Mammary microvascular endothelial cell (primary cell): ENCODE results near the gene CD22. TPM values are rescaled to one million over a fixed set of nuclear protein-coding genes. Genes with fewer than 3 reads are reported as not detected.

ENCODE experiments used
- total RNA-seq: library from RNA; depleted of rRNA; stranded (reverse); fragments of >200 nt; gene quantifications from 2 replicates; pipeline ENCODE4 v1.2.3, GENCODE V29; 2015

CD22 gene
- total RNA-seq = 0.15 and 1.1 TPM in 2 replicates

GRCh38 chr19:35328851-35329285 lies at the start of gene CD22:
Gene CD22 (plus strand): TSS chr19:35329187. CDS start chr19:35332041, 2,854 bp downstream.

GRCh38 chr19:35291916-35292315 lies 37.1 kb upstream of the CD22 start, which contains the start of gene MAG:
Gene MAG (plus strand): TSS chr19:35292161. CDS start chr19:35295409, 3,248 bp downstream.

DNA sequence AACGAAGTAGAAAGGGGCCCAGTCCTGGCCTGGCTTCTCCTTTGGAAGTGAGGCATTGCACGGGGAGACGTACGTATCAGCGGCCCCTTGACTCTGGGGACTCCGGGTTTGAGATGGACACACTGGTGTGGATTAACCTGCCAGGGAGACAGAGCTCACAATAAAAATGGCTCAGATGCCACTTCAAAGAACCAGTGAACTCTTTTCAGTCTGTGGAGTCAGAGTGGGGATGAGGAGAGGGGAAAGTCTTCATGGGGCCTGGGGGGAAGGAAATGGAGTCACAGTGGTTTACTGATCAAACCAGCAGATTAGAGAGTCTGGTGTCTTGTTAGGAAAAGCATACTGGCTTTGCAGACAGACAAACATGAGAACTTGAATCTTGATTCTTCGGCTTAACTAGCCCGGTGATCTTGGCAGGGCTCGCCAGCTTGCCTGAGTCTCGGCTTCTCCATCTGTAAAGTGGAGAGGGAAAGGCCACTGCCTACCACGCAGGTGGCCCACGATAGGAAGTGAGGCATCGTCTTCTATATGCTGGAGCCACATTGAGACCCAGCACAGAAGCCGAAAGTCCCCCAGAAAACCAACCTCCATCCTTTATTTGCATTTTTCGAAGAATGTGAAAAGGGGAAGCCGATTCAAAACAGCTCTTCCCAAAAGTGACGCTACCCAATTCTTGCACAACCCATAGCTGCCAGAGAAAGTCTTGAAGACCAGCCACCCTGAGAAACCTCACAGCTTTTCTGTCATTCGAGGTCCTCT lies 18.4 kb downstream of the CD22 start, which contains the start of gene FFAR1:
Gene FFAR1 (plus strand): TSS at position 732 of the 759 bp plus-strand sequence. CDS start 3,650 bp downstream, outside the sequence.

DNA sequence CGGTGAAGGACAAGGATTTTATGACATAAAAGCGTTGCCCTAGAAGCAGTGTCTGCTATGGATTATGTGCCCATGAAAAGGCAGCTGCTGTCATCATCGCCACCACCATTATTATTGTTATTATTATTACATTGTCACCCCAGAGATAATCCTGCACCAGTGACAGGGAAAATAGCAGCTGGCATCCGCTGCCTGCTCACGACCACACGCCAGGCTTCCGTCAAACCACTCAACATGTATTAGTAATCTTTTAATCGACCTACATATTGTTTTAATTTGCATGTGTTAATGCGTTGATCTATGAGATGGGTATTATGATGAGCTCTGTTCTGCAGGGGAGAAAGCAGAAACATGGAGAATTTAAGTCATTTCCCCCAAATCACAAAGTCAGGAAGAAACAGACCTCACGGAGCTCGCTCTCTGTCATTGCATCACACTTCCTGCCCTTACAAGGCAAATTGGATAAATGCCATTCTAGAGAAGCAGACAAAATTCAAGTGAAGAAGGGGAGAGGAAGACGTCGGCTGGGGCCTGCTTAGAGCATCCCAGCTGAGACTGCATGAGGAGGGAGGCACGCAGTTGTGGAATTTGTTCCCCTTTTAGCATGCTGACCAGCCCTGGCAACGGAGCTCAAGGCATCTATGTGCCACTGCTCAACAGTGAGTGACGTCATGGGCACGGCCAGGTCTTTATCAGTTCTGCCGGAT lies 29.0 kb downstream of the CD22 start, which contains the start of gene FFAR3:
Gene FFAR3 (plus strand): TSS at position 594 of the 707 bp plus-strand sequence. CDS start 431 bp downstream, outside the sequence.

DNA sequence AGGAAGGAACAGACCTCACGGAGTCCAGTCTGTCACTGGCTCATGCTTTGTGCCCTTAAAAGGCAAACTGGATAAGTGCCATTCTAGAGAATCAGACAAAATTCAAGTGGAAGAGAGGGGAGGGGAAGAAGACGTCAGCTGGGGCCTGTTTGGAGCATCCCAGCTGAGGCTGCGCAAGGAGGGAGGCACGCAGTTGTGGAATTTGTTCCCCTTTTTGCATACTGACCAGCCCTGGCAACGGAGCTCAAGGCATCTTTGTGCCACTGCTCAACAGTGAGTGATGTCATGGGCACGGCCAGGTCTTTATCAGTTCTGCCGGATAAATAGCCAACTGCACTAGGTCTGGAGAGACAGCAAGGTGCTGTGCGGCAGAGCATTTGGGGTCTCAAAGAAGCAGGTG lies 41.7 kb downstream of the CD22 start, which contains the start of gene GPR42:
Gene GPR42 (plus strand): TSS at position 347 of the 400 bp plus-strand sequence. CDS start 292 bp downstream, outside the sequence.

Other genes with a start within 250 kb of the CD22 start
- gene FXYD3, start 213.4 kb upstream of the CD22 start, total RNA-seq = not detected in 2 replicates
- gene LGI4, start 194.1 kb upstream of the CD22 start, total RNA-seq = not detected in 2 replicates
- gene FXYD1, start 190.4 kb upstream of the CD22 start, total RNA-seq = not detected in 2 replicates
- not detected in 2 replicates for gene FXYD7, start 185.9 kb upstream of the CD22 start, total RNA-seq
- gene FXYD5, start 174.5 kb upstream of the CD22 start, total RNA-seq = 257 and 258 TPM in 2 replicates
- gene FAM187B, start 100.4 kb upstream of the CD22 start, total RNA-seq = not detected in 2 replicates
- gene LSR, start 80.2 kb upstream of the CD22 start, total RNA-seq = 0.93 and 2.0 TPM in 2 replicates
- gene USF2, start 60.2 kb upstream of the CD22 start, total RNA-seq = 63.6 and 70.2 TPM in 2 replicates
- not detected in 2 replicates for gene HAMP, start 46.7 kb upstream of the CD22 start, total RNA-seq
- gene MAG, start 37.0 kb upstream of the CD22 start, total RNA-seq = not detected in 2 replicates
- gene FFAR1, start 18.7 kb downstream of the CD22 start, total RNA-seq = not detected in 2 replicates
- gene FFAR3, start 29.3 kb downstream of the CD22 start, total RNA-seq = not detected in 2 replicates
- gene GPR42, start 41.9 kb downstream of the CD22 start, total RNA-seq = not detected in 2 replicates
- gene FFAR2, start 119.1 kb downstream of the CD22 start, total RNA-seq = not detected in 2 replicates
- not detected in 2 replicates for gene KRTDAP, start 161.3 kb downstream of the CD22 start, total RNA-seq
- not detected in 2 replicates for gene DMKN, start 184.5 kb downstream of the CD22 start, total RNA-seq
- not detected in 2 replicates for gene SBSN, start 199.1 kb downstream of the CD22 start, total RNA-seq
- not detected in 2 replicates for gene GAPDHS, start 204.3 kb downstream of the CD22 start, total RNA-seq
- 97.0 and 97.3 TPM in 2 replicates for gene TMEM147, start 216.4 kb downstream of the CD22 start, total RNA-seq
- gene ATP4A, start 234.5 kb downstream of the CD22 start, total RNA-seq = not detected in 2 replicates